Kidney glomerular epithelial cell (primary cell): ENCODE results near the gene TMEM33.
A peak's percentile ranks its signal among the peaks of the same experiment; 100 is the strongest.

ENCODE experiments used
- DNase-seq: peaks from one replicate; lab custom pipeline; 2025; lab: John Stamatoyannopoulos, UW

Gene TMEM33

GRCh38 chr4:41939016-41939626, 3.9 kb downstream of the TMEM33 start:
- DNase-seq, result peak; percentile 54

GRCh38 chr4:41940834-41941233, 5.6 kb downstream of the TMEM33 start:
- DNase-seq, result no peak

GRCh38 chr4:41943506-41943905, 8.3 kb downstream of the TMEM33 start:
- DNase-seq, result no peak

- no peak for DNase-seq
Observed at GRCh38 chr4:41944089-41944488, 8.9 kb downstream of the TMEM33 start.

GRCh38 chr4:41949531-41949930, 14.3 kb downstream of the TMEM33 start:
- DNase-seq, result no peak

GRCh38 chr4:41957634-41958033, 22.4 kb downstream of the TMEM33 start:
- DNase-seq, result no peak

- DNase-seq, result no peak
Observed at GRCh38 chr4:41963105-41963504, 27.9 kb downstream of the TMEM33 start.

GRCh38 chr4:41964401-41964800, 29.2 kb downstream of the TMEM33 start:
- no peak for DNase-seq

- no peak for DNase-seq
Observed at GRCh38 chr4:41967392-41967791, 32.2 kb downstream of the TMEM33 start.

- no peak for DNase-seq
Observed at GRCh38 chr4:41969671-41970070, 34.4 kb downstream of the TMEM33 start.

GRCh38 chr4:41975341-41975740, 40.1 kb downstream of the TMEM33 start:
- DNase-seq, result no peak

- DNase-seq, result no peak
Observed at GRCh38 chr4:41976775-41977516, 41.7 kb downstream of the TMEM33 start.

- DNase-seq, result no peak
Observed at GRCh38 chr4:41977709-41978108, 42.5 kb downstream of the TMEM33 start.

- DNase-seq, result no peak
Observed at GRCh38 chr4:41981456-41981855, 46.2 kb downstream of the TMEM33 start, which contains the start of gene DCAF4L1. DCAF4L1 (plus strand) TSS chr4:41981756; CDS start chr4:41981793, 37 bp downstream.

GRCh38 chr4:41982716-41983115, 47.5 kb downstream of the TMEM33 start:
- no peak for DNase-seq

- no peak for DNase-seq
Observed at GRCh38 chr4:41985151-41985550, 49.9 kb downstream of the TMEM33 start.

GRCh38 chr4:41989994-41990364, 54.8 kb downstream of the TMEM33 start:
- DNase-seq, result no peak

GRCh38 chr4:41990365-41991111, 55.3 kb downstream of the TMEM33 start, which contains the start of gene SLC30A9:
SLC30A9 (plus strand) TSS chr4:41990530; CDS start chr4:41990652, 122 bp downstream.
- DNase-seq, result peak; percentile 81

GRCh38 chr4:41991916-41992767, 56.9 kb downstream of the TMEM33 start:
- no peak for DNase-seq

- no peak for DNase-seq
Observed at GRCh38 chr4:41992967-41993857, 58.0 kb downstream of the TMEM33 start.

GRCh38 chr4:41994461-41994985, 59.3 kb downstream of the TMEM33 start:
- no peak for DNase-seq
